HG03520 (cell line): ENCODE measurements around the gene RASSF1.
"Not testable (repeated sequence)": the region's sequence is repeated elsewhere in the genome, so short reads cannot be mapped to it uniquely, and the experiment has no call there.

Experiments
- ATAC-seq: cut with Tn5 transposase; IDR thresholded peaks from one replicate; pipeline ENCODE4 v1.9.1; 2021; ENCODE audit warnings: mild to moderate bottlenecking, moderate library complexity; ENCODE audit not compliant: unreplicated experiment

The RASSF1 gene

DNA sequence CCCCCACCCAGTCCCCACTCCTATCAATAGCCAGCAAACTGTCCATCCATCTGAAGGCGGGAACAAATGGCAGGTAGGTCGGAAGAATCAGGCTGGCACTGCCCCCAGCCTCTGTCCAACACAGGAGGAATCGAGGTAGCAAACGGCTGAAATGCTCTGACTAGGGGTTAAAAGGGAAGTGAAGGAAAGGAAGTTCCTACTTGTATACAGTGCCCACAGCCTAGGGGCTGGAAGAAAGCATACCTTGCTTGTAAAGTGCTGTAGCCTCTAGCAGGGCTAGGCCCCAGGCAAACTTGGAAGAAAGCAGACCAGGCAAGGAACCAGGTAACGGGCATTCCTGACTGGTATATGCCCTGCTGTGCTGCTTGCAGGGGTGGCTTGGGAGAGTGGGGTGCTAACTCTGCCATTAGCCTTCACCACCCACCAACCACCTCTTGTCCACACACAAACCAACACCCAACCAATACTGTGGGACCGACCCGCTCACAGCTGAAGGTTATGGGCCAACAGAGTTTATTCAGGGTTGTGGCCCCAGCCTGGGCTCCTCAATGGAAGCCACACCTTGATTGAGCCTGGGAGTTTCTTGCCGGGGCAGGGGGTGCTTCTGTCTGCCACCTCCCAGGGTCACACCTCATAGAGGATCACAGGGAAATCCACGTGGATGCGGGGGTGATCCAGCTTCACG lies 15.0 kb downstream of the RASSF1 start:
- no peak for ATAC-seq

GRCh38 chr3:50325113-50325480 lies 15.5 kb downstream of the RASSF1 start:
- ATAC-seq, result no peak

GRCh38 chr3:50324351-50325112 lies 16.1 kb downstream of the RASSF1 start:
- ATAC-seq, result no peak

GRCh38 chr3:50323614-50324199 lies 16.9 kb downstream of the RASSF1 start:
- ATAC-seq, result no peak

DNA sequence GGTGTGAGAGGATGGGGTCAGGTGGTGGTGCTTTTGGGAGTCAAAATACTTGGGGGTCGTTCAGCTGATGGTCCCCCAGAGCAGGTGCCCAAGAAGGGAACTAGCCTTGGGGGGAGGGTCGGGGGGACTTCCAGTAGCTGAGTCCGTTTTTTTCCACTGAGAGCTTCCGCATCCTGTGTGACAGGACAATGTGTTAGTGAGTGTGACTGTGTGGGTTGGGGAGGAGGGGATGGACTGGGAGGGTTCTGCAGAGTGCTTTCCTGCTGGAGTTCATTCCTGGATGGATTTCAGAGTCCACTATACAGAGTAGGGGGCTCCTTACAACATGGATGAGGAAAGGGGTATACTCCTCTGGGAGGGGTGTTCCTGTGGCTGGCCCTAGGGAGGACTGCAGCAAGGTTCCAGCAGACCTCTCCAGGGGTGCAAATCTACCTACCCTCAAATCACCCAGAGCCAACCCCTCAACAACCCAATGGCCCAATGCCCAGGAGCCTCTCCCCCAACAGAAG lies 17.5 kb downstream of the RASSF1 start:
- no peak for ATAC-seq

GRCh38 chr3:50322386-50323091 lies 18.1 kb downstream of the RASSF1 start, which contains the start of gene HYAL2:
HYAL2 (minus strand) TSS chr3:50322745; CDS start chr3:50320489, 2,256 bp downstream.
- ATAC-seq, result no peak

- no peak for ATAC-seq
Observed at GRCh38 chr3:50322115-50322385, 18.6 kb downstream of the RASSF1 start.

GRCh38 chr3:50321336-50322114 lies 19.1 kb downstream of the RASSF1 start:
- peak; percentile 59 for ATAC-seq

- peak; percentile 37 for ATAC-seq
Observed at GRCh38 chr3:50320853-50321335, 19.7 kb downstream of the RASSF1 start.

DNA sequence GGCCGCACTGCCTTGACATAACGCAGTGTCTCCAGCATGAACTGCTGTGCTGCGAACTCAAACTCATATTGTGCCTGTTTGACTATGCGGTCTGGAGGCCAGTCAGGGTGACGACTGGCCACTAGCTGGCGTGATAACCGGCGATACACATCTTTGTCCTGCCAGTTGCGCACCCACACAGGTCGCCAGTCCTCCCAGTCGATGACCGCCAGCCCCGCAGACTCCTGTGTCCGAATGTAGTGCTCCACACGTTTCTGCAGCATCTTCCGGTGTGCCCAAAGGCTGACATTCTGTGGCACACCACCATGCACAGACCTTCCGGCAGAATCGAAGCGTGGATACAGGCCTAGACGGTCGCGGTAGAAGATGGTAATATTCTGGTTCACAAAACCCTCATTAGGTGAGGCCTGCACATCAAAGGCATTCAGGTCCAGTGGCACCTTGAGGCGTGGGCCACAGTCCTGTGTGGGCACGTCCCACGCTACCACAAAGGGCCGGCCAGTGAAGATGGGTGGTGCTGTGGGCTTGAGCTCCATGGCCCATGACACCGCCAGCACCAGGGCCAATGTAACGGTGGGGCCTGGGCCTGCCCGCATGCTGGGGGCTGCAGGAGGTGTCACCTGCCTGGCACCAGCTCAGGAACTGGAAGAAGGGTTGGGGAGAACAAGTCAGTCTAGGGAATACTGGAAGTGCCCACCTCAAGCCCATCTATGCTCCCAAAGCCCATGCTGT lies 20.6 kb downstream of the RASSF1 start:
- ATAC-seq, result no peak

- ATAC-seq, result no peak
Observed at GRCh38 chr3:50319181-50319893, 21.3 kb downstream of the RASSF1 start.

DNA sequence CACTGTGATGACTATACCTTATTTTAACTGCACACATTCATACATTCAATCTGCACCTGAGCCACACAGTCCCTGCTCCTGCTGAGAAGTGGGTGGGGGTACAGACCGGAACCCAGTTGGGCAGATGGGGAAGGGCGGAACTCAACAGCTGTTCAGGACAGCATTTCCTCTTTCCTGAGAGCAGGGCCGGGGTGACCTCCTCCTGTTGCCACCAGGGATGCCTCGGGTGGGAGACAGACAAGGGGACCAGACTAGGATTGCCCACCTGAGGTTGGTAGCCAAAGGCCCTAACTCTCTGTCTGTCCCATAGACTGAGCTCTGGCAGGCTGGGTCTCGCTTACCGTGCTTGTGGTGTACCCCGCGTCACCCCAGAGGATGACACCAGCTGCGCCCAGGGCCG lies 22.0 kb downstream of the RASSF1 start:
- ATAC-seq, result no peak

- ATAC-seq, result no peak
Observed at GRCh38 chr3:50318163-50318562, 22.5 kb downstream of the RASSF1 start.

DNA sequence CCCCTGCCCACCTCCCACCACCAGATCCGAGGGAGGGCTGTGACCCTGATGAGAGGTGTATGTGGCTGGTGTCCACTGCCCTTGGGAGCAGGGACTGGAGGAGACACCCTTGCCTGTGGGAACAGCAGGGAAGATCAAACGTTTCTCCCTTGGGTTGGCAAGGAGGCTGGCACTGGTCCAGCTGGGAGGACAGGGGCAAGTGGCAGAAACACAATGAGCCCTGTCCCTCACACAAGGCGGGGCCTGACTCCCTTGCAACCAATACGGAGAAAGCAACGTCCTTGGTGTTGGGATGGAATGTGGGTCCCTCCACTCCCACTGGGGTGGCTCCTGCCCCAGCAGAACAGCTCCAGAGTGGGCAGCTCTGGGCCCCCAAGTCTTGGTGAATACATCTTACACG lies 23.3 kb downstream of the RASSF1 start:
- ATAC-seq, result no peak

DNA sequence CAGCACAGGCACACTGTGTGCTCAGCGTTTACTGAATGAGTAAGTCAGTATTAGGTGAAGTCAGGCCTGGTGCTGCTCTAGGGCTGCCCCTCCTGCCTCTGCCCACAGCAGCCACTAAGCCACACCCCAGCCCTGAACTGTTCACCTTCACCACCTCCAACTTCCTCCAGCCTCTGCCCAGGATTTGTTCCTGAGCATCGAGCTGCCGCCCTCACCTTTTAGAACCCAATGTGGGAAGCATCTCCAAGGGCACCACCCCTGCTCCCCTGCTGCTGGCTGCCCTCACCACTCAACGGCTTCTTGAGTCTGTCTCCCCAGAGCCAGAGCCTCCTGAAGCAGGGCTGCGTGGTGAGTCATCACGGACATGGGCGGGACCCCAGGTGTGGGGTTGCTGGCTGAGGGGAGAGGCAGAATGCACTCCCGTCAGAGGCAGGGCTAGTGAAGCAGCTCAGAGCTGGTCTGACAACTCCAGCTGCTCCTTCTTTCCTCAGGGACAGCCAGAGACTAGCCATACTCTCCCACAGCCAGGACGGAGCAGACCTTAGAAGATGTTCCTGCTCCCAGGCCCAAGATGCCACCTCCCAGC lies 23.9 kb downstream of the RASSF1 start:
- ATAC-seq, result no peak

DNA sequence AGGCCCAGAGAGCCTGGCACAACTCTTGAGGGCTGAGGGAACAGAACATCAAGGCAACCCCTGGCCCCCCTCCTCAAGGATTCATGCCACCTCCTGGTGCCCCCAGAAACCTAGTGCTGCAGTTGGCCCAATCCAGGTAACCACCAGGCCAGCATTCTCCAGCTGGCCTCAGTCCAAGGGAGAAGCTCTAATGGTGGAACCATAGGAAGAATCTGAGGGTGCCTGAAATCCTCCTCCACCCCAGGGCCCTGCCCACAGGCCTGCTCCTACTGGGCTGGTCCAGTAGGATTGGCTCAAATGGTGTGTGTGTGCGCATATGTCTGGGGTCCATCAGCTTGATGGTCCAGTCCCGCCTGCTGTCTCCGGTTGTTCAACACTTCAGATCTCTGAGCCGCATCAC lies 25.8 kb downstream of the RASSF1 start:
- ATAC-seq, result no peak

DNA sequence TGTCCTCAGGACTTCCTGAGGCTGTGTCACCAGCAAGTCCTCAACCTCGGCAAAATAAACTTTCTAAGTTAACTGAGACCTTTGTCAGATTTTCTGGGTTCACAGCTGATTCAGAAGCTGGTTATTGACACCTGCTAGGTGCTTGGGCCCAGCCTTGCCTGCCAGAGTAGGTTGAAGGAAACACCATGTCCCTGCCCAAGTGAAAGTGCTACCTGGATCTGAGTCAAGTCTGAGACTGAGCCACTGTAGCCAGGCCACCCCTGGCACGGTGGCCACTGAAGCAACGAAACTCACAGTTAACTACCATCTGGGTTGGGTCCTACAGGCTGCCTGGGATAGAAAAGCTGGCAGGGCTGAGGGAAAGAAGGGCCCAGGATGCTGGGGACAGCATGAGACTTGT lies 26.3 kb downstream of the RASSF1 start:
- no peak for ATAC-seq

DNA sequence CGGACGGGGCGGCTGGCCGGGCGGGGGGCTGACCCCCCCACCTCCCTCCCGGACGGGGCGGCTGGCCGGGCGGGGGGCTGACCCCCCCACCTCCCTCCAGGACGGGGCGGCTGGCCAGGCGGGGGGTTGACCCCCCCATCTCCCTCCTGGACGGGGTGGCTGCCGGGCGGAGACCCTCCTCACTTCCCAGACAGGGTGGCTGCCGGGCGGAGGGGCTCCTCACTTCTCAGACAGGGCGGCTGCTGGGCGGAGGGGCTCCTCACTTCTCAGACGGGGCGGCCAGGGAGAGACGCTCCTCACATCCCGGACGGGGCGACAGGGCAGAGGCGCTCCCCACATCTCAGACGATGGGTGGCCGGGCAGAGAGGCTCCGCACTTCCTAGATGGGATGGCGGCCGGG lies 28.6 kb downstream of the RASSF1 start:
- ATAC-seq, result not testable (repeated sequence)

GRCh38 chr3:50304601-50305000 lies 36.0 kb downstream of the RASSF1 start:
- ATAC-seq, result no peak
